ENCODE results near the gene XRCC3. TPM values are rescaled to one million over a fixed set of nuclear protein-coding genes. Genes with fewer than 3 reads are reported as not detected.

XRCC3 gene
- total and polyA plus RNA-seq, 2 experiments from 2014 or later: 7.7 to 9.1 TPM

- peaks cover 10% of the 10 kb centered on the region for H3K4me1 ChIP-seq (ENCODE audit: insufficient read depth)
- TF ChIP-seq EZH2 (IDR thresholded peaks at IDR 0.05; ENCODE audit: borderline replicate concordance) (no peak), EZH2phosphoT487 (IDR thresholded peaks at IDR 0.05; ENCODE audit: low read depth, severe bottlenecking, unreplicated experiment) (no peak), CTCF (IDR thresholded peaks at IDR 0.05; ENCODE audit: poor library complexity) (no peak)
- H3K4me2 ChIP-seq: no peak overlapping the region
- H2AFZ ChIP-seq: no peak overlapping the region
- no peak overlapping the region for H3K27ac ChIP-seq
- H3K36me3 ChIP-seq (replicated peaks; ENCODE audit: insufficient read depth, low read depth): no peaks in the 10 kb centered on the region
- H3K4me3 ChIP-seq: no peak overlapping the region
- peaks cover 6% of the 10 kb centered on the region for H4K20me1 ChIP-seq (ENCODE audit: insufficient read depth, poor library complexity, severe bottlenecking)
- DNase-seq (ENCODE audit: low spot score): no peak
- H3K9me3 ChIP-seq (ENCODE audit: low read depth): no peaks in the 10 kb centered on the region
- H3K79me2 ChIP-seq: peaks cover 17% of the 10 kb centered on the region
- H3K9me2 ChIP-seq (replicated peaks; ENCODE audit: insufficient read depth): no peaks in the 10 kb centered on the region
- 93% methylated on average over 27 of the region's 27 CpGs for WGBS (ENCODE audit: low lambda C conversion rate, missing lambda C conversion rate)
- no peaks in the 10 kb centered on the region for H3K27me3 ChIP-seq
These were observed 3.5 kb downstream of the XRCC3 start for GRCh38 chr14:103711516-103712431.

- Histone ChIP-seq H3K9me3 (ENCODE audit: low read depth) (no peaks in the 10 kb centered on the region), H2AFZ (no peak overlapping the region), H3K9me2 (replicated peaks; ENCODE audit: insufficient read depth) (no peaks in the 10 kb centered on the region), H3K4me2 (no peak overlapping the region), H3K36me3 (replicated peaks; ENCODE audit: insufficient read depth, low read depth) (no peaks in the 10 kb centered on the region), H3K27ac (no peak overlapping the region), H3K79me2 (peaks cover 9% of the 10 kb centered on the region), H4K20me1 (ENCODE audit: insufficient read depth, poor library complexity, severe bottlenecking) (no peaks in the 10 kb centered on the region), H3K4me1 (ENCODE audit: insufficient read depth) (peaks cover 10% of the 10 kb centered on the region), H3K27me3 (no peaks in the 10 kb centered on the region), H3K4me3 (no peak overlapping the region)
- 64% methylated on average over 9 of the region's 9 CpGs for whole genome bisulfite sequencing (ENCODE audit: low lambda C conversion rate, missing lambda C conversion rate)
- TF ChIP-seq EZH2phosphoT487 (IDR thresholded peaks at IDR 0.05; ENCODE audit: low read depth, severe bottlenecking, unreplicated experiment): no peak
- no peak for TF ChIP-seq CTCF (IDR thresholded peaks at IDR 0.05; ENCODE audit: poor library complexity)
- no peak for TF ChIP-seq EZH2 (IDR thresholded peaks at IDR 0.05; ENCODE audit: borderline replicate concordance)
- DNase-seq (ENCODE audit: low spot score): no peak
These were observed 4.4 kb downstream of the XRCC3 start for GRCh38 chr14:103710771-103711377.

GRCh38 chr14:103709814-103710213, 5.4 kb downstream of the XRCC3 start:
- no peaks in the 10 kb centered on the region for H3K27me3 ChIP-seq
- H3K9me2 ChIP-seq (replicated peaks; ENCODE audit: insufficient read depth): no peaks in the 10 kb centered on the region
- H3K36me3 ChIP-seq (replicated peaks; ENCODE audit: insufficient read depth, low read depth): no peaks in the 10 kb centered on the region
- H4K20me1 ChIP-seq (ENCODE audit: insufficient read depth, poor library complexity, severe bottlenecking): no peaks in the 10 kb centered on the region
- H3K4me2 ChIP-seq: no peak overlapping the region
- WGBS (ENCODE audit: low lambda C conversion rate, missing lambda C conversion rate): 96% methylated on average over 15 of the region's 15 CpGs
- no peaks in the 10 kb centered on the region for H3K9me3 ChIP-seq (ENCODE audit: low read depth)
- TF ChIP-seq CTCF (IDR thresholded peaks at IDR 0.05; ENCODE audit: poor library complexity): no peak
- TF ChIP-seq EZH2phosphoT487 (IDR thresholded peaks at IDR 0.05; ENCODE audit: low read depth, severe bottlenecking, unreplicated experiment): no peak
- TF ChIP-seq EZH2 (IDR thresholded peaks at IDR 0.05; ENCODE audit: borderline replicate concordance): no peak
- H3K4me3 ChIP-seq: no peak overlapping the region
- peaks cover 9% of the 10 kb centered on the region for H3K79me2 ChIP-seq
- no peak for DNase-seq (ENCODE audit: low spot score)
- H3K4me1 ChIP-seq (ENCODE audit: insufficient read depth): peaks cover 9% of the 10 kb centered on the region
- H3K27ac ChIP-seq: no peak overlapping the region
- no peak overlapping the region for H2AFZ ChIP-seq
